ENCODE results near the gene KHK. TPM values are rescaled to one million over a fixed set of nuclear protein-coding genes. Genes with fewer than 3 reads are reported as not detected.
"Not testable (repeated sequence)": the region's sequence is repeated elsewhere in the genome, so short reads cannot be mapped to it uniquely, and the experiment has no call there.

KHK gene
- total RNA-seq, 1 donor from 2014 or later = 1.1 TPM

DNA sequence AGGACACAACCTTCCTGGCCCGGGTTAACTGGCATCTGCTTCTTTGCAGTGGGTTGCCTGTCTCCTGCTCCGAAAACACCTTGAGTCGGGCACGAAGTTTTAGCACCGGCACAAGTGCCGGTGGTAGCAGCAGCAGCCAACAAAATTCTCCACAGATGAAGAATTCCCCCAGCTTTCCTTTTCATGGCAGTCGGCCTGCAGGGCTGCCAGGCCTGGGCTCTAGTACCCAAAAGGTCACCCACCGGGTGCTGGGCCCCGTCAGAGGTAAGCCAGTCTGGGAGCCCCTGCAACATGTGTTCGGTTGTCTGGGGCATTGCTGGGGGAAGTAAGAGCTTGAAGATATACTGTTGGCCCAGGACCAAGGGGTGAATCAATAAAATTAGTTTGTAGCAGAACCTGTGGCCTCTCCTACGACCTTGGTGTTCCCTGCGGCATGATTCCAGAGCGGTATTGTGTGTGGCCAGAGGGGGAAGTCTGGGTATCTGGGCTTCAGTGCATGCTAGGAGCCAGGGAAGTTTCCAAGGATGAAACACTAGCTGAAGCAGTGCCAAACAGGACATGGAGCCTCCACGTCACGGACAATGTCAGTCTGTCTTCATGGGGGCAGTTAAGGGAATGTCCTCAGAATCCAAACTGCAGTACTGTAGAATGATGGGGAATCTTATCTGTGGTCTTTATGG lies 27.3 kb upstream of the KHK start:
- no peak for DNase-seq (ENCODE audit: low read depth)

DNA sequence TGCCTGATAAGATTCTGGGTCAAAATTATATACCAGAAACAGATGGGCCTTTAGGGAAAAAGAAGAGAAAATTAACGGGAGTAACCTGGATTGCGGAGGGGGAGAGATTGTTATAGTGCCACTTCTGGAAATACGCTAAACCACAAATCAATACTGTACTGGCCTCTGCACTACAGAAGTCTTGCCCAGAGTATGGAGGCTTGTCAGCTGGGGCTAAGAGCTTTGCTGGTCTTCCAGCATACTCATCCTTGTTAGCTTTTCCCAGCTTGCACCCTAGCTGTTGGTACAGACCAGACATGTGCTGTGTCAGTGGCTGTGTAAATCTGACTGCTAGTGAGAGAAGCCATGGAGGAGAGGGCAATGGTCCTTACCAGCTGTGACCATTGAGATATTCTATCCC lies 26.2 kb upstream of the KHK start:
- DNase-seq (ENCODE audit: low read depth) = no peak

DNA sequence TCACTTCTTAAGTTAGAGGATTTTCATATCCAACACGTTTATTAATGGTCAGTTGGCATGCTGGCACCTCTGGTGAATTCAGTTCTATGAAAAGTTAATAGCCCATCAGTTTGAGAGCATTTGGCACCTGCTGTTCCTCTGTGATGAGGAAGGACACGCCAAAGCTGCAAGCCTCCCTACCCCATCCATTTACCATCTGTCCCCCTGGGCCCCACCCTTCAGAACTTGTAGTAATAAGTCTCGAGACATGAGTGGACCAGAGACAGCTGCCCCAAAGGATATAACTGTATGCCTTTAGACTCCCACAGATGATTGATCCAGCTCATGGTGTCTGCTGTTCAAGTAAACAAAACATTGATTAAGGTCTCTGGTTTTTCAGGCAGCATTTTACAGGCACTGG lies 21.4 kb upstream of the KHK start:
- no peak for DNase-seq (ENCODE audit: low read depth)

DNA sequence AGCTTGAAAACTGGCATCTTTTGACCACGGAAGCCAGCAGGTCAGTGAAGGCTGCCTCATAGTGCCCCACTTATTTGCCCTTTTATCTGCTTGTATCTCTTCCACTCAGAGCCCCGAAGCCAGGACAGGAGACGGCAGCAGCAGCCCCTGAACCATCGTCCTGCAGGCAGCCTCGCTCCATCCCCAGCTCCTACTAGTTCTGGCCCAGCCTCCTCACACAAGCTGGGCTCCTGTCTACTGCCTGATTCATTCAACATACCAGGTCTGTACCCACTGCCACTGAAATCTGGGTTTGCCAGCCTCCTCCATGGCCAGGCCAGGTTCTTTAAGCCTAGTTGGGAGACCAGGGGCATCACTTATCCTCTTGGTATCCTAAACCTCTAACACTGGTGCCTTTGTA lies 19.2 kb upstream of the KHK start:
- DNase-seq (ENCODE audit: low read depth) = no peak

DNA sequence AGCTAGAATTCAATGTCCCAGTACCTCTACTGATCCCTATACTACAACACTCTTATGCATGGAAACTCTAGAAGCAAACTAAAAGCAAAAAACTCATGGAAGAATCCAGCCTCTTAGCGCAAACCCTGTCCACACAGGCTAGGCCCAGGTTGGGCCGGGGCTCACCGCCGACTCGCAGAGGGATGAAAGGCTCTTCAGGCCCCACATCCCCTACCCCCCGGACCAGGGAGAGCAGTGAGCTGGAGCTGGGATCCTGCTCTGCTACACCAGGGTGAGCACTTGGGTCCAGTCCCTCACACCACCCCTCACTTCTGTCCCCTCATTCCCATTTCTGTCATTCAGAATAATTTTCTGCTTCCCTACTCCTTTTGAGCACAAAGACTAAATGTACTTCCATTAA lies 17.1 kb upstream of the KHK start:
- DNase-seq (ENCODE audit: low read depth) = no peak

DNA sequence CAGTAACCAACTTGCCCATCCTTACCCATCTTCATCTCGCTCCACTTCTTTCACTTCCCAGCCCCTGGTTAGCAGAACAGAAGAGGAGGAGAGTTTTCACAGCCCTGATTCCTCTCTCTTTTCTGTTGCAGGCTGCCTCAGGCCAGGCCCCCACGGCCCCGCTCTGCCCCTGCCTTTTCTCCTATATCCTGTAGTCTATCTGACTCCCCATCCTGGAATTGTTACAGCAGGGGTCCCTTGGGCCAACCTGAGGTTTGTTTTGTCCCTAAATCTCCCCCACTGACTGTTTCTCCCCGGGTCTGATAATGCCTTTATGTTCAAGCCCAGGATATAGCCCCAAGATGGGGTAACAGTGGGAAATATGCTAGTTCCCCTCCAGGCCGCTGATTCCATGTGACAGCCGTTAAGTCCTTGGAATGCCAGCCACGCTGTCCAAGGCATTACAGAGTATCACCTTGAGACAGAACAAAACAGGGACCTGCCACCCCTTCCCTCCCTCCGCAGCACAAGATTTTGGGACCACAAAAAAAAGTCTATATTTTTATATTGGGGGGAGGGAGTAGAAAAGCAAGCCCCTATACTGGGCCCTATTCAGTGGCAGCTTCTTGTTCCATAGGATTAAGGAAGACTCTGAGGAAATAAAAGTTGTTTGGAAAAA lies 16.5 kb upstream of the KHK start:
- DNase-seq (ENCODE audit: low read depth) = no peak

DNA sequence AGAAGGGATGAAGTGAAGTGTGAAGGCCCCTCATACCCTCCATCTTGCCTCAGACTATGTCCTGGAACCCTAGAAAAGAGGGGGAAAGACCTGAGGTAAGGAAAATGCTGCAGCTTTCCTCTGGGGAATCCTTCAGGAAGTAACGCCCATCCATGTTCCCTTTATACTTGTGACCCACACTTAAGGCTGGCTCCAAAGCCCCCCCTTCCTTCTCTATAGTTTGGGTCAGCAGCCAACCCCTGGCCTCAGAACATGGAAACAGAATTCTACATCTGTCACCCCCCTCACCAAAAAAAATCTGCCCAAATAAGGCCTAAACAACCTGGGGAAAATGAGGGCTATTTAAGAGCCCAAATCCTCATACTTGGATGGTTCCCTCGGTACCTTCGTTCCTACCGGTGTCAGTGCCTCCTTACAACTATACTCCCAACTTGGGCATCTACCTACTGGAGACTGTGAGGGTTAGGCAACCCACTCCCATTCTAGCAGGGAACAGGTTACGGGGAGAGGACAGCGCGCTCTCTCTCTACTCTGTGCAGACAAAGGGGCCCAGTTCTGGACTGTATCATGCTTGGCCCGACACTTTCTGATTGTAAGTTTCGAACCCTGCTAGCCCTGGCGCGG lies 15.8 kb upstream of the KHK start:
- DNase-seq (ENCODE audit: low read depth) = no peak

DNA sequence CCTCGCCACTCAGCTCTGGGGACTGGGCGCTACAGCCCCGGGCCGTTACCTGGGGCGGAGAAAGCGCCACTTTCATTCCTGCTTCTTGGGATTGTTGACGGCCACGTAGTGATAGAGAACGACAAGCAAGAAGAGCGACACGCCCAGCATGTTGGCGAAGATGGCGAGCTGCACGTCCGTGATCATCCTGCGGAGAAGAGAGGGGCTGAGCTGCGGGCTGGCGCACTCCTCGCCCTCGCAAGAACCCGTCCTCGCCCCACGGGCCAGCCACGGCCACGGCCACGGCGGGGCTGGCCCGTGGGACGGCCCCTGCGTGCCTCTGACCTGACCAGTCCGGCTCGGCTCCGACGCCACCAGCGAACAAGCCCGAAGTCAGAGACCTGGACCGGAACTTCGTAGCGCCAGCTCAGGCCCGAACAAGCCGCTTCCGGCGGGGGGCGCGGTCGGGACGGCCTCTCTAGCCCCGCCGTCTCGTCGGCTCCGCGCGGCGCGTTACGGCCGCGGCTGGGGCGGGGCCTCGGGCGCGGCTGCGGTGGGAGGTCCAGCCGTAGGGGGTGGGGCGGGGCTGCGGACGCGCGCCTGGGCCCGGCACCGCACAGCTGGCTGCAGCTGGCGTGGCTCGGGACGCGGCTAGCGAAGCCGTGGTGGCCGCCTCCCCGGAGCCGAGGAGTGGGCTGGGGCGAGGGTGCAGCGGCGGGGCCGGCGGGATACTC lies 15.1 kb upstream of the KHK start, which contains the start of gene OST4:
Gene OST4 (minus strand): TSS at position 378 of the 713 bp plus-strand sequence.
- peak; percentile 76 for DNase-seq (ENCODE audit: low read depth)

DNA sequence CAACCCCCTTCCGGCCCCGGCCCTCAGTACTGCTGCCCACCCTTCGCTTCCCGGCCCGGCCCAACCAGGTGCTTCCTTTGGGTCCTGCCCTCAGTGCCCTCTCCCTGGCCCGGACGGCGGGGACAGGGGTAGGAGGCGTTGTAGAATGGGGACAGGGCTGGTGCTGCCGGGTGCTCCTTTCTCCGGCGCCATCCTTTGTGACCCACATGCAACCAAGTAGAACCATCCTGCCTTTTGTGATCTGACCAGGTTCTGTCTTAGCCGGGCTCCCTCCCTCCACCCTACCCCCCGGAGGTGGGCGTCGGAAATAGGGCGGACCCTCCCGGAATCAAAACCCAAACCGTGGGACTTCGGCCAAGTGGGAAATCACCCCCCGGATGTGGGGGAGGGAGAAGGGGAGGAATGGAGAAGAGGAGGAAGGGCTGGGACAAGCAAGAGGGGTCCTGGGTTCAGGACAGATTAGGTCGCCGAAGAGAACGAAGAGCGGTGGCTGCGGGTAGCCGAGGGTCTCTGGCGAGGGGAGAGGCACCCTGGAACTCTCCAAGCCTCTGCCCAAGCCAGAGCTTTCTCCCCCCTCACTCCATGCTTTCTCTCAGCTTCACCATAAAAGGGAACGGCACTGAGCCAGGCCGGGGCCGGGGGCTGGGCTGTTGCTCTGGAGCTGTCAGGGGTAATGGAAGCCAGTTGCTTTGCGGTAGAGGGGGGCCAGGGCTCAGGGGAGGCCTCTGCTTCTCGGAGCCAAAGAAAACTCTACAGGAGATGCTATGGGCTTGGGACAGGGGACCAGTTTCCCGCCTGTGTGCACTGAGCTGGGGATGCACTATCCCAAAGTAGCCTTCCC lies 14.4 kb upstream of the KHK start:
- peak; percentile 25 for DNase-seq (ENCODE audit: low read depth)

DNA sequence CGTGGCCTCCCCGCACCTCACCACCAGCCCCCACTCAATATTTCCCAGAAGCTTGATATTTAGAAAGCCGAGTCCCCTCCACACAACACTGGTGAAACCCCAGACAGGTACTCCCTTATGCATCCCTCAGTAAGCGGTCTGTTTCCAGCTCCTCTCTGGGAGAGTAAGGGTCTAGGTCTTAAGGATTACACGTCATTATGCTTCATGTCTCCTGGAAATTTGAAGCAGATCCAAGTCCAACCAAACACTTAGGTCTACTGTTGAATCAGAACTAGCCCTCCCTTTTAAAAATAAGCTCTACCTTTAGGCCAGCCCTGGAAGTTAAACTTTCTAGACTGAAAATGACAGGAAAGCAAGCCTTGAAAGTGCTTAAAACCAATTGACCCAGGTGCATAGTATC lies 13.7 kb upstream of the KHK start:
- no peak for DNase-seq (ENCODE audit: low read depth)

DNA sequence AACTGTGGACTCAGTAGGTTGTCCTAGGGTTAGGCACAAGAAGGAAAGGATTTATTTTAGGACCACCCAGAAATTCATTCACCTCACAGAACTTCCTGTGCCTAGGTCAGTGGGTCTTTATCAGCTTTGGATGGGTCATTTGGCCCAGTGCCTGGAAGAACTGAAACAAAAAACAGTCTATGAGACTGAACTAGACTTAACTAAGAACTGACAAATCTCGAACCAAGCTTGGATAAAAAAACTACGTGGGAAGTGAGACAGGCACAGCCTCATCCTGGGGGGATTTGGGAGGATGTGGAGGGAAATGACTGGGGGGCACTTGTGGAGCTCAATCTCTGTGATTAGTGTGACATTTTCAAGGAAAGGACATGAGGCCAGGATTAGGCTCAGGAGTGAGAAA lies 12.8 kb upstream of the KHK start:
- no peak for DNase-seq (ENCODE audit: low read depth)

DNA sequence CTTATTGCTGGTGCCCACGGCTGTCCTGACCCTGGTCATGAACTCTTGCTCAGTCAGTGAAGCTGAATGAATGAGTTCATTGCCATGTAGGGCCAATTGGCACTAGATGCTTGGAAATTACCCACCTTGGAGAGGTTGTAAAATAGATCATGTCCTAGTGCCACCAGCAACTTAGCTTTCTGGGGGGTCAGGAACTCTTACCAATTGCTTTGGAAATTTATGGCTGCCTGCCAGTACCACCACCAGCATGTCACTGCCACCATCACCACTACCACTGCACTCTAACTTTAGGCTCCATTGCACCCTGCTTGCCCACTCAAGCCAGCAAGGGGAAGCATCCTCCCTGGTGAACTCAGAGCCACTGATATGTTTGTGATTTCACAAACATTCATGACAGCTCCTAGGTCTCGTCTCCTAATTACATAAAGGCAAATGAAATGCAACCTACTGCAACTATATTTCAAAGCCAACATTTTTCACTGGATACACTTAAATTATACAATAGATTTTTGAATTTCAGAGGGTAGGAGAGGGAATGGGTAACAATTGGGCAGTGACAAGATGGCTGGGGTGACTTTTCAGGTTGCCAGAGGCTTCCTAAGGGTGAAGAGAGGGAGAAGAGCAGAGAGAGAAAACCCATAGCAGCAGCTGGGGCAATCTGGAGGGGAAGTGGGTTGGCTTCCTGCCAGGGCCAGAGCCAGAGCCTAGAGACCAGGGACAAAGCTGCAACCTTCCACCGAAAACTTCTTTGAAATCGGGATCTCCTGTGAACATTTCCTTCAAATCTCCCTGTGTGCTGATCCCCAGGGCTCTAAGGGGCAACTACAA lies 11.6 kb upstream of the KHK start:
- no peak for DNase-seq (ENCODE audit: low read depth)

DNA sequence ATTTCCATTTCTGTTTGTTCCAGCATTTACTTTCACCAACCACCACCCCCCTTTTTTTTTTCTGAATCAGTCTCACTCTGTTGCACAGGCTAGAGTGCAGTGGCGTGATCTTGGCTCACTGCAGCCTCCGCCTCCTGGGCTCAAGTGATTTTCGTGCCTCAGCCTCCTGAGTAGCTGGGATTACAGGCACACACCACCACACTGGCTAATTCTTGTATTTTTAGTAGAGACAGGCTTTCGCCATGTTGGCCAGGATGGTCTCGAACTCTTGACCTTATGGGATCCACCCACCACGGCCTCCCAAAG lies 11.1 kb upstream of the KHK start:
- not testable (repeated sequence) for DNase-seq (ENCODE audit: low read depth)

DNA sequence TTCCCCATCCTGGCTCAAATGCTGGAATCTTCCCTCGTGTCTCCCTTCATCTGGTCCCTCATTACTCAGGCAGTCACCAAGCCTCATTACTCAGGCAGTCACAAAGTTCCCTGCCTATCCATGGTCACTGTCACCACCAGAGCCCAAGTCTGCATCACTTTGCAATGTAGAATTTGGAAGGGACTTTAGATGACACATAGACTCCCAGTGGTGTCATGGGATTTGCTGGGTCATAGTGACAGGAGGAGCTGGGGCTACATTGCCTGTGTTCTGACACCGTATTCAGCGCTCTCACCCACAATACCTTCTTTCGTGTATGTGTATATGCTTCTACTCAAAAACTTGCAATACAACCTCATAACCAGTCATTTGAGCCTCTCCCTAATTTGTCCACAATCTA lies 10.2 kb upstream of the KHK start:
- no peak for DNase-seq (ENCODE audit: low read depth)

DNA sequence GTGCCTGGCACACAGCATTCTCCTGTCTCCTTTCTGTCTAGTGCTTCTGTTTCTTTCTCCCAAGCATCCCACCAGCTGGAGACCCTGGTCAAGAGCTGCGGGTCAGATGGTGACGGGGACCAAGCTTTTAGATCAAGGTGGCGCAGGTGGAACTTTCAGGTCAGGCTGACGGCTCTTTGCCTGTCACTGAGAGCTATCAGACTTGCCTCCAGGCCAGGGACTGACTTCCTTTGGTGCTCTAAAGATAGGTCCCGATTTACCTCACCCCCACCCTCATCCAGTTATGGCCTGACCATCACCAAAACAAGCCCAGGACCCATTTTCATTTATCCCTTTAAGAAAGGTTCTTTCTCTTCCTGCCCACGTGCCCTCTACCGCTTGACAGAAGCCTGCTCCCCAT lies 9.3 kb upstream of the KHK start:
- no peak for DNase-seq (ENCODE audit: low read depth)

DNA sequence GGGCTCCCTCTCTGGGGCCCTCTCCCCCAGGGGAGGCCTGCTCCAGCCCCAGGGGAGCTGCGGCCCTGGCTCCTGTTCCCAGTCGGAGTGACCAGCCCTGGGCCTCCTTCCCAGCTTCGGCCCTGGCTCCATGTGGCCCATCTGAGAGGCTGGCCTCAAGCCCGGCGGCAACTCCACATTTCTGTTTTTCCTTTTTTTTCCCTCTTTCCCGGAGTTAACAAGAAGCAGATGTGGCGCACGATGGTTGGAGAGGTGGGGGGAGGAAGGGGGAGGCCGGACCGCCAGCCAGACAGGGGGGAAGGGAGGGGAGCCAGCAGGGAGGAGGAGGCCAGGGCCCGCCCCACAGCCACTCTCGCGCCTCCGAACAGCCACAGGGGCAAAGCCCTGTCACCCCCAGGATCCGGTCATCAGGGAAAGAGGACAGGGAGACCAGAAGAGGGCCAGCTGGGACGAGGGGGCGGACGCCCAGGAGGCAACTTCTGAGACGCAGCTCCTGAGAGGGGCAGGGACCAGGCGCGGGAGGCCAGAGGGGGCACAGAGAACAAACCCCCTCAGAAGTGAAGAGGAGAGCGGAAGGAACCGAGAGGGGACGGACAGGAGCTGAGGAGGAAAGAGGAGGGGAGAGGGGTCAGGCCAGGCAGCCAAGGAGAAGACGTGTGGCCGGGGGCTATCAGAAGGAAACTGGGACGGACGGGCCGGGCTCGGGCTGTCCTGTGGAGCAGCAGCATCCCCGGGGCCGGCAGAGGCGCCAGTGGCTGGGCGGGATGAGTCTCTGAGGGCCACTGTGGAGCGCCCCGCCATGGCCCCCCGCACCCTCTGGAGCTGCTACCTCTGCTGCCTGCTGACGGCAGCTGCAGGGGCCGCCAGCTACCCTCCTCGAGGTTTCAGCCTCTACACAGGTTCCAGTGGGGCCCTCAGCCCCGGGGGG lies 8.0 kb upstream of the KHK start, which contains the start of gene EMILIN1:
Gene EMILIN1 (plus strand): TSS at position 349 of the 928 bp plus-strand sequence. CDS start 451 bp downstream, at position 800.
- DNase-seq (ENCODE audit: low read depth) = no peak

DNA sequence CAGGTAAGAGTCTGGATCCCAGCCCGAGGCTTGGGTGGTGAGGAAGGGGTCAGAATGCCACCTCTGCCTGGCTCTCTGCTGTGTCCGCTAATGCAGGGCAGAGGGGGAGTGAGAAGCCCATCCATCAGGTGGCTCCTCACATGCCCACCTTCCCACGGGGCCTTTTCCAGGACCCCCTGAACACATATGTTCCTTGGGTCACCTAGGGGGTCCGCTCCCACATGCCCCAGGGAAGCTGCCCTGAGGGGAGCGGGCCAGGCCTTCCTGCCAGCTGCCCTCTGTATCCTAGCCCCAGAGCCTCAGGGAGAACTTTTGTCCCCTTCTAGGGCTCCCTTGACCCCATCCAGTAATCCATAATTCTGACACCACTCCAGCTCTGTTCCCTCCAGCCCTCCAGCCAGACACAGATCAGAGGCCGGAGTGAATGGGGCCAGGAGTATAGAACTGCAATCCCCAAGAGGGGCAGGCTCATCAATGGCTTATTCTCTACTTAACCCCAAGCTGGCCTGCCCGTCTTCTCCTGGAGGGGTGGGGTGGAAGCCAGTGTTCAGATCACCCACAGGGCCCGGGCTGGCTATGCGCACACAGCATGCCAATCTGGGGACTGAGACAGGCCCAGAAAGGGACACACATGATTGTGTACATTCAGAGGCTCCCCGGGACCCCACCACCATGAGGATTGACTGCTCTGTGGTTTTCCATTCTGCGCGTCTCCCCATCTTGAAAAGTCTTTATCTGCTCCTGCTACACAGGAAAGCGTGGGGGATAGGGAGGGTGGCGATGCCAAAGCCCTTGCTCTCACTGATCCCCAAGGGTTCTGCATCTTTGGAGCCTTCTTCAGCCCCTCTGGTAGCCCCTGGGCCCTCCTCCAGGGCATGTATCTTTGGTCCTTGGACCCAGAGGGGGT lies 7.1 kb upstream of the KHK start:
- no peak for DNase-seq (ENCODE audit: low read depth)

DNA sequence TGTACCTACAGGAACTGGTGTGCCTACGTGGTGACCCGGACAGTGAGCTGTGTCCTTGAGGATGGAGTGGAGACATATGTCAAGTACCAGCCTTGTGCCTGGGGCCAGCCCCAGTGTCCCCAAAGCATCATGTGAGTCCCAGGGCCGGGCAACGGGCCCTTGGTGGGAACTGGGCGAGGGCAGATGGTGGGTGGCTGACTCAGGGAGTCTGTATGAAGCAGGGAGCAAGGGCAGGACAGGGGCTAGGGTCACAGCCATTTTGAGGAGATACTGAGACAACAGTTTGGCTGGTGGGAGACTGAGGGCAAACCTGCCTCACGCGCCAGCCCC lies 6.5 kb upstream of the KHK start:
- DNase-seq (ENCODE audit: low read depth) = no peak

DNA sequence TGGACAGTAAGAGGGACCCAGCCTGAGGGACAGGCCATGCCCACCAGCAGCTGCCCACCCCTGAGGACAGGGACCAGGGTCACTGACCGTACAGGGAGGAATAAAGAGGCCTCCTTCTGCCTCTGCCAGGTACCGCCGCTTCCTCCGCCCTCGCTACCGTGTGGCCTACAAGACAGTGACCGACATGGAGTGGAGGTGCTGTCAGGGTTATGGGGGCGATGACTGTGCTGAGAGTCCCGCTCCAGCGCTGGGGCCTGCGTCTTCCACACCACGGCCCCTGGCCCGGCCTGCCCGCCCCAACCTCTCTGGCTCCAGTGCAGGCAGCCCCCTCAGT lies 6.0 kb upstream of the KHK start:
- no peak for DNase-seq (ENCODE audit: low read depth)
